A549 treated with AZD9567 at 1 μM for 4 hours (cell line): Measurements from ENCODE around the gene CCDC68. TPM values are rescaled to one million over a fixed set of nuclear protein-coding genes. Genes with fewer than 3 reads are reported as not detected.

Source experiments
- total RNA-seq: library from RNA; stranded (reverse); fragments of 200-300 nt; extraction: Qiagen RNA extraction; gene quantifications from 5 replicates; pipeline ENCODE4 v1.2.3, GENCODE V29; 2022; ENCODE audit not compliant: insufficient read depth

CCDC68 gene, protein sequence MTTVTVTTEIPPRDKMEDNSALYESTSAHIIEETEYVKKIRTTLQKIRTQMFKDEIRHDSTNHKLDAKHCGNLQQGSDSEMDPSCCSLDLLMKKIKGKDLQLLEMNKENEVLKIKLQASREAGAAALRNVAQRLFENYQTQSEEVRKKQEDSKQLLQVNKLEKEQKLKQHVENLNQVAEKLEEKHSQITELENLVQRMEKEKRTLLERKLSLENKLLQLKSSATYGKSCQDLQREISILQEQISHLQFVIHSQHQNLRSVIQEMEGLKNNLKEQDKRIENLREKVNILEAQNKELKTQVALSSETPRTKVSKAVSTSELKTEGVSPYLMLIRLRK
- 2.9 to 6.0 TPM (median 3.7 TPM) in 5 replicates for total RNA-seq

DNA sequence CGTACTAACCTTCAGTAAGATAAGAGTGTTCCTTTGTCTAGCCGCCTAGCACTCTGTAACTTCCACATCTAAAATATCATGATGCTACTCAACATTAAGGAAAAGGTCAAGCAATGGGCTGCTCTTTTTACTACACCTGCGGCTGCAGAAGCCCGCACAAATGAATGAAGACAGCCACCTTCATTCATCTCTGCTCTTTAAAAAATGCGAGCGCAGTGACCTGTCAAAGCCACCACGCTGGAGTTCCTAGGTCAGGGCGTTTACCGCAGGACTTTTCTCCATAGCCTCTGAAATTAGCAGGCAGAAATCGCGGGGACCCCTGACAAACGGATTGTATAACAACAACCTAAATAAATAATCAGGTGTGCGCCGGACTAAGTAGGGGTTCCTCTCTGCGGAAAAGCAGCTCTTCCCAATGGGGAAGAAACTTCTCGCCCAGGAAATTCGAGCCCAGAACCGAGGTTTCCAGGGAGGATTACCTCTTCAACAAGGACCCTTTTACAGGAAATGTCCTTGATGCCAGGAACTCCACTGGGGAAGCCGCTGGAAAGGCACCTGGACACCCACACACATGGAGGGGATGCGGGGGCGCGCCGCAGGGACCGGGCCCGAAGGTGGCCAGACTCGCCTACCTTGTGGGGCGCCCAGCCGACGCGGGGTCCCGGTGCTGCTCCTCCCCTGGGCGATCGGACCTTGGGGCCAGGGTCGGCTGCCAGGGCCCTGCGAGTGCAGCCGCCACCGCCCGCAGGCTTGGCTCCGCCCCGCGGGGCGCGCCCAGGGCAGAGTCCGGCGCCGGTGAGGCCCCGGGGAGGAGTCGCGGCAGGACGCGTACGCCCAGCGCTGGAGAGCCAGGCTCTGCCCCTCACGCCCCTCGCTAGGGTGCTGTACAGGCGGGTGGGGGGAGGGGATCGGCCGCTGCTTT, at the start of gene CCDC68:
CCDC68 (minus strand) TSS at position 758 of the 922 bp plus-strand sequence. CDS start 16,670 bp downstream, outside the sequence.

Other genes starting within 250 kb of the CCDC68 start
- 9.5 to 11.8 TPM (median 10.2 TPM) in 5 replicates for gene RAB27B, start 131.0 kb downstream of the CCDC68 start, total RNA-seq